Upper lobe of left lung (tissue), 6 donors: ENCODE measurements around the gene CRTC1. TPM values are rescaled to one million over a fixed set of nuclear protein-coding genes. Genes with fewer than 3 reads are reported as not detected.
A peak's percentile ranks its signal among the peaks of the same experiment; 100 is the strongest.

Experiments used
- ATAC-seq, 2 donors: fragments of 200-7000 bp; cut with Tn5 transposase; one replicate each; pipeline ENCODE4 v1.9.1; 2022; ENCODE audit warnings: mild to moderate bottlenecking in 2 of 2, moderate library complexity in 2 of 2; ENCODE audit not compliant: low FRiP score in 2 of 2
- DNase-seq, 2 donors: peaks; one replicate each; pipeline ENCODE4 v3.0.0-alpha.2; 2019 to 2020
- H3K27ac ChIP-seq, 4 donors: fragments of 200-600 bp; sonication (generic); one replicate each; pipeline ENCODE4 v1.5.1; 2016 to 2019
- H3K27me3 ChIP-seq, 4 donors: fragments of 200-600 bp; sonication (generic); one replicate each; pipeline ENCODE4 v1.5.1; 2017 to 2019
- H3K36me3 ChIP-seq, 4 donors: fragments of 200-600 bp; sonication (generic); one replicate each; pipeline ENCODE4 v1.5.1; 2016 to 2019
- H3K4me1 ChIP-seq, 4 donors: fragments of 200-600 bp; sonication (generic); one replicate each; pipeline ENCODE4 v1.5.1; 2018 to 2019
- H3K4me3 ChIP-seq, 4 donors: fragments of 200-600 bp; sonication (generic); one replicate each; pipeline ENCODE4 v1.5.1; 2017 to 2019; ENCODE audit warnings: mild to moderate bottlenecking in 2 of 4, moderate library complexity in 1 of 4
- H3K9me3 ChIP-seq, 4 donors: fragments of 200-600 bp; sonication (generic); one replicate each; pipeline ENCODE4 v1.5.1; 2018 to 2019
- EP300 ChIP-seq, 4 donors: sonication (generic); formaldehyde crosslinking; IDR thresholded peaks; one replicate each; pipeline ENCODE4 v1.5.1; 2017; ENCODE audit warnings: antibody characterized with exemption in 4 of 4, control low read depth in 2 of 4
- POLR2A ChIP-seq, 4 donors: fragments of 450-650 bp; IDR thresholded peaks; one replicate each; pipeline ENCODE4 v1.5.1; 2016 to 2017; ENCODE audit warnings: antibody characterized with exemption in 4 of 4, mild to moderate bottlenecking in 2 of 4
- POLR2AphosphoS5 ChIP-seq, 2 donors: sonication (generic); formaldehyde crosslinking; IDR thresholded peaks; one replicate each; pipeline ENCODE4 v1.5.1; 2017; ENCODE audit warnings: antibody characterized with exemption in 2 of 2
- WGBS, 2 donors: methylation state at CpG; one replicate each; pipeline ENCODE4 v1.1.5; 2017 to 2018; 5-methylcytosine and 5-hydroxymethylcytosine counted together
- total RNA-seq, 6 donors: library from RNA; depleted of rRNA in 4 of 6; stranded (reverse); fragments of >200 nt in 4 of 6; gene quantifications; one replicate each; pipeline versions ENCODE4 v1.1.0 to v1.2.1, GENCODE V29; 2016 to 2021
- TF ChIP-seq, protein P1 (sequence below), 6 experiments: fragments of 450-650 bp in 4 of 6; fragments of 200-600 bp in 2 of 6; sonication (generic) in 2 of 6; IDR thresholded peaks; one replicate each; pipeline ENCODE4 v1.5.1; 2016 to 2019; ENCODE audit warnings: antibody characterized with exemption in 6 of 6
- donor health status: DM: no; HTN: no; CAD: no; lungs with moderate emphysema.
- donor health status: DM: no; HTN: yes; CAD: no; lungs with severe emphysema.

The CRTC1 gene
- total RNA-seq, 6 donors from 2014 or later = 5.9 to 27.2 (median 15.6) TPM

- peaks cover 2 to 63% (median 50%) of the 10 kb centered on the region in 4 donors for H3K27me3 ChIP-seq
- H3K36me3 ChIP-seq = no peaks in the 10 kb centered on the region
- peaks cover 37 to 54% (median 47%) of the 10 kb centered on the region in 4 donors for H3K4me1 ChIP-seq
- peak in 1 of 2 donors; percentile 83 for DNase-seq
- no peak overlapping the region for H3K4me3 ChIP-seq
- TF ChIP-seq POLR2A (IDR thresholded peaks at IDR 0.05) = no peak
- TF ChIP-seq, protein P1, sequence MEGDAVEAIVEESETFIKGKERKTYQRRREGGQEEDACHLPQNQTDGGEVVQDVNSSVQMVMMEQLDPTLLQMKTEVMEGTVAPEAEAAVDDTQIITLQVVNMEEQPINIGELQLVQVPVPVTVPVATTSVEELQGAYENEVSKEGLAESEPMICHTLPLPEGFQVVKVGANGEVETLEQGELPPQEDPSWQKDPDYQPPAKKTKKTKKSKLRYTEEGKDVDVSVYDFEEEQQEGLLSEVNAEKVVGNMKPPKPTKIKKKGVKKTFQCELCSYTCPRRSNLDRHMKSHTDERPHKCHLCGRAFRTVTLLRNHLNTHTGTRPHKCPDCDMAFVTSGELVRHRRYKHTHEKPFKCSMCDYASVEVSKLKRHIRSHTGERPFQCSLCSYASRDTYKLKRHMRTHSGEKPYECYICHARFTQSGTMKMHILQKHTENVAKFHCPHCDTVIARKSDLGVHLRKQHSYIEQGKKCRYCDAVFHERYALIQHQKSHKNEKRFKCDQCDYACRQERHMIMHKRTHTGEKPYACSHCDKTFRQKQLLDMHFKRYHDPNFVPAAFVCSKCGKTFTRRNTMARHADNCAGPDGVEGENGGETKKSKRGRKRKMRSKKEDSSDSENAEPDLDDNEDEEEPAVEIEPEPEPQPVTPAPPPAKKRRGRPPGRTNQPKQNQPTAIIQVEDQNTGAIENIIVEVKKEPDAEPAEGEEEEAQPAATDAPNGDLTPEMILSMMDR (IDR thresholded peaks at IDR 0.05) = no peak
- TF ChIP-seq EP300 (IDR thresholded peaks at IDR 0.05) = no peak
- no peak for TF ChIP-seq POLR2AphosphoS5 (IDR thresholded peaks at IDR 0.05)
- 3 to 4% methylated on average over 46 to 62 of the region's 68 CpGs for WGBS, 2 donors
- no peak overlapping the region for H3K27ac ChIP-seq
- H3K9me3 ChIP-seq = no peaks in the 10 kb centered on the region
- no peak for ATAC-seq
These were observed 105.3 kb downstream of the CRTC1 start for GRCh38 chr19:18788529-18789421.

DNA sequence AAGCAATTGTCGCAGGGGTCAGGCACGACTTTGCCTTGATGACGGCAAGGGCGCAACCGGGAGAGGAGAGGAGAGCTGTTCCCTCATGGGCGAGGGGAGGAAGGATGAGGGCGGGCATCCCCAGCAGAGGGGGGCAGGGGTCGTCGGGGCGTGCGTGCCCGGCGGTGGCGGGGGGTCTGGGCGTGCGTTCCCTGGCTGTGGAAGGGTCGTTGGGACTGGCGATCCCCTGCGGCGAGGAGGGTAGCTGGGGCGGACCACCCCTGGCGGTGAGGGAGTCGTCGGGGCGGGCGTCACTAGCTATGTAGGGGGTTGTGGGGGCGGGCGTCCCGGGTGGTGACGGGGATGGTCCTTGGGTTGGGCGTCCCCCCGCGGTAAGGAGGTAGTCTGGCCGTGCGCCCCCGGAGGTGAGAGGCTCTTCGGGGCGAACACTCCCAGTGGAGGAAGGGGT lies 106.0 kb downstream of the CRTC1 start:
- ATAC-seq (no peak), DNase-seq (peak in 1 of 2 donors; percentile 73)
- WGBS, 2 donors = 2 to 6% methylated on average over 6 to 37 of the region's 38 CpGs
- H3K9me3 ChIP-seq = no peaks in the 10 kb centered on the region
- TF ChIP-seq EP300 (IDR thresholded peaks at IDR 0.05) (no peak), POLR2AphosphoS5 (IDR thresholded peaks at IDR 0.05) (no peak), POLR2A (IDR thresholded peaks at IDR 0.05) (no peak)
- TF ChIP-seq, protein P1 (IDR thresholded peaks at IDR 0.05) = no peak
- H3K27me3 ChIP-seq = peaks cover 2 to 63% (median 50%) of the 10 kb centered on the region in 4 donors
- peak overlapping the region in 3 of 4 donors; percentile 25 to 42 (median 34) for H3K4me3 ChIP-seq
- H3K27ac ChIP-seq = no peak overlapping the region
- H3K4me1 ChIP-seq = peaks cover 37 to 54% (median 47%) of the 10 kb centered on the region in 4 donors
- no peaks in the 10 kb centered on the region for H3K36me3 ChIP-seq

DNA sequence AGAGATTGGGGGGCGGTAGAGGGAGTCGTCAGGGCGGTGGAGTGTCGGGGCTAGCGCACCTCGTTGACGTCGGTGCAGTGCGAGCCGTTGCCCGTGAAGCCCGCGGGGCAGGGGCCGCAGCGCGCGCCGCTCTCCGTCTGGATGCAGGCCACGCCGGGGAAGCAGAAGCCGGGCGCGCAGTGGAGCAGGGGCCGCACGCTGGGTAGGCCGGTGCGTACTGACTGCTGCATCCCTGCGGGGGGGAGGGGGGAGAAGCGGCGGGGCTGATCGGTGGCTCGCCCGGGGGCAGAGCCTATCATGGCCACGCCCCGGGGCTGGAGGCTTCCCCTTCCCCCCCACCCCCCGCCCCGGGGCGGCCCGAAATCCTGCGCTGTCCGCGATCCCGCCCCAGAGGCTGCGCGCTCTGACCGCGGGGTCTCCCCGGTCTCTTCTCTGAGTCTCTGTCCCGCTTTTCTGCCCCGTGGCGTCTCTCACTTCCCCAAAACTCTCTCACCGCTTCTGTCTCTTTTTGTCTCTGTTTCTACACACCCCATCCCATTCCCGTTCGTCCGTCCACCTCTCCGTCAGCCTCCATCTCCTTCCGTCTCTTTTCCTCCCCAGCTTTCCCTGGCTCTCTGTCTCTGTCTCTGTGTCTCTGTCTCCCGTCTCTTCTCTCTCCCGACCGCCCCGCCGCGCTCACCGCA lies 106.5 kb downstream of the CRTC1 start:
- H3K4me3 ChIP-seq = peak overlapping the region in 3 of 4 donors; percentile 25 to 42 (median 34)
- peak in 1 of 2 donors; percentile 32 for ATAC-seq
- peaks cover 2 to 63% (median 50%) of the 10 kb centered on the region in 4 donors for H3K27me3 ChIP-seq

DNA sequence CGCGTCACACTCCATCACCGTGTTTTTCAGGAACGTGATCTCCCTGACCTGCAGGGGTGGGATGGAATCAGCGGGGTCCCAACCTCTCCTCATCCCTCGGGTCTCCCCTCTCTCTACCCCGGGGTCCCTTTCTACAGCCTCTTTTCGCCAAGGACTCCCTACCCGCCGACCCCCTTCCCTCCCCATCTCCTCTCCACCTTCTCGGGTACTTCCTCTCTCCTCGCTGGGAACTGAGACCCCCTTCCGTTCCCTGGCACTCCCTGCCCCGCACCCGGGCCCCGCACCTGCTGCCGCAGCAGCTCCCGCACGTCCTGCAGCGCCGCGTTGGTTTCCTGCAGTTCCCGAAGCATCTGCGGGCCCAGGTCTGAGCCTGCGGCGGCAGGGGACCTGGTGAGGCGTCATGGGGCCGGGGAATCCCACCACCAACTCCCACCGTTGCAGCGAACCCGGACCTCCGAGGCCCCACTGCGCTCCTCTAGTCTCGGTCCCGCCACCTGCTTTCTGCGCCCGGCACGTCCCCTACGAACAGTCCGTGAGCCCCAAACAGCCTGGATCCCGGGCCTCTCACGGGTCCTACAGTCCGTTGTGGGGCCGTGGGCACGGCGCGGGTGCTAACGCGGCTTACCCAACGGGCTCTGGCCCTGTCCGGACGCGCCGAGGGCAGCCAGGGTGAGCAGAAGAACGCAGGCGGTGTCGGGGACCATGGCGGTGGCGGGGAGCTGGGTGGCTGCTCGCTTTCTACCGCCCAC lies 107.3 kb downstream of the CRTC1 start, which contains the start of gene COMP:
TSS of gene COMP (minus strand) at position 740 of the 749 bp plus-strand sequence. CDS start at position 704, 36 bp downstream.
- ATAC-seq (no peak), DNase-seq (peak in 1 of 2 donors; percentile 84)
- 2 to 4% methylated on average over 24 to 39 of the region's 61 CpGs for WGBS, 2 donors
- no peaks in the 10 kb centered on the region for H3K36me3 ChIP-seq
- peaks cover 29 to 48% (median 40%) of the 10 kb centered on the region in 4 donors for H3K4me1 ChIP-seq
- TF ChIP-seq, protein P1 (IDR thresholded peaks at IDR 0.05) = no peak
- TF ChIP-seq POLR2AphosphoS5 (IDR thresholded peaks at IDR 0.05) (no peak), POLR2A (IDR thresholded peaks at IDR 0.05) (no peak), EP300 (IDR thresholded peaks at IDR 0.05) (no peak)
- H3K9me3 ChIP-seq = no peaks in the 10 kb centered on the region
- H3K27me3 ChIP-seq = peaks cover 2 to 64% (median 49%) of the 10 kb centered on the region in 4 donors
- no peak within 1 kb of the TSS for H3K27ac ChIP-seq
- peak within 1 kb of the TSS in 3 of 4 donors; percentile 25 to 42 (median 34) for H3K4me3 ChIP-seq

More for the DNA sequence above, 106.5 kb downstream of the CRTC1 start:
- Histone ChIP-seq H3K9me3 (no peaks in the 10 kb centered on the region), H3K4me1 (peaks cover 36 to 51% (median 47%) of the 10 kb centered on the region in 4 donors), H3K36me3 (no peaks in the 10 kb centered on the region), H3K27ac (no peak overlapping the region)
- 1 to 2% methylated on average over 22 to 40 of the region's 65 CpGs for WGBS, 2 donors
- TF ChIP-seq POLR2AphosphoS5 (IDR thresholded peaks at IDR 0.05) (no peak), POLR2A (IDR thresholded peaks at IDR 0.05) (no peak)
- peak in 1 of 2 donors; percentile 89 for DNase-seq
